MM.1S (cell line): ENCODE data around the gene HBS1L.

Source experiments
- DNase-seq: peaks from one replicate; pipeline ENCODE4 v3.0.0-alpha.2; 2015
- H2AFZ ChIP-seq: fragments of 300-600 bp; sonication (generic); 2 replicates; pipeline ENCODE4 v1.6.0; 2016; ENCODE audit warnings: antibody characterized with exemption, low read length
- H3F3A ChIP-seq: fragments of 300-600 bp; sonication (generic); 2 replicates; pipeline ENCODE4 v1.6.1; 2016; ENCODE audit warnings: mild to moderate bottlenecking, antibody characterized with exemption, low read length, moderate library complexity, mixed read lengths; ENCODE audit not compliant: insufficient read depth
- H3K27ac ChIP-seq: fragments of 300-600 bp; sonication (generic); 2 replicates; pipeline ENCODE4 v1.5.1; 2016; ENCODE audit warnings: mild to moderate bottlenecking, low read length
- H3K27me3 ChIP-seq: fragments of 300-600 bp; sonication (generic); replicated peaks from 2 replicates; pipeline ENCODE4 v1.6.0; 2016; ENCODE audit warnings: low read length; ENCODE audit not compliant: insufficient read depth
- H3K36me3 ChIP-seq: fragments of 300-600 bp; sonication (generic); replicated peaks from 2 replicates; pipeline ENCODE4 v1.6.1; 2016; ENCODE audit warnings: mild to moderate bottlenecking, low read length, mixed read lengths; ENCODE audit not compliant: insufficient read depth
- H3K4me1 ChIP-seq: fragments of 300-600 bp; sonication (generic); 2 replicates; pipeline ENCODE4 v1.6.1; 2016; ENCODE audit warnings: low read length, mixed read lengths
- H3K4me2 ChIP-seq: fragments of 300-600 bp; sonication (generic); 2 replicates; pipeline ENCODE4 v1.6.0; 2016; ENCODE audit warnings: low read depth, low read length
- H3K4me3 ChIP-seq: fragments of 300-600 bp; sonication (generic); 2 replicates; pipeline ENCODE4 v1.5.1; 2016; ENCODE audit warnings: low read length, mixed read lengths
- H3K79me2 ChIP-seq: fragments of 300-600 bp; sonication (generic); 2 replicates; pipeline ENCODE4 v1.6.1; 2016; ENCODE audit warnings: mixed run types, low read length, mixed read lengths
- H3K9ac ChIP-seq: fragments of 300-600 bp; sonication (generic); 2 replicates; pipeline ENCODE4 v1.6.1; 2016; ENCODE audit warnings: low read length, mixed read lengths
- H3K9me2 ChIP-seq: fragments of 300-600 bp; sonication (generic); replicated peaks from 2 replicates; pipeline ENCODE4 v1.6.1; 2016; ENCODE audit warnings: mild to moderate bottlenecking, low read length, mixed read lengths; ENCODE audit not compliant: insufficient read depth
- H3K9me3 ChIP-seq: fragments of 300-600 bp; sonication (generic); replicated peaks from 2 replicates; pipeline ENCODE4 v1.6.1; 2016; ENCODE audit warnings: mild to moderate bottlenecking, low read length, mixed read lengths; ENCODE audit not compliant: insufficient read depth
- H4K20me1 ChIP-seq: fragments of 300-600 bp; sonication (generic); 2 replicates; pipeline ENCODE4 v1.6.1; 2016; ENCODE audit warnings: mild to moderate bottlenecking, low read length, moderate library complexity, mixed read lengths; ENCODE audit not compliant: insufficient read depth
- CTCF ChIP-seq: fragments of 300-600 bp; sonication (generic); IDR thresholded peaks from 2 replicates; pipeline ENCODE4 v1.5.1; 2016; ENCODE audit warnings: antibody characterized with exemption, low read length, mixed read lengths
- EZH2 ChIP-seq: fragments of 300-600 bp; sonication (generic); optimal IDR thresholded peaks from 2 replicates; pipeline ENCODE3; 2017; ENCODE audit warnings: low read depth, mild to moderate bottlenecking, antibody characterized with exemption, low read length, mixed read lengths
- EZH2phosphoT487 ChIP-seq: fragments of 300-600 bp; sonication (generic); IDR thresholded peaks from 2 replicates; pipeline ENCODE4 v1.6.1; 2018; ENCODE audit warnings: antibody characterized with exemption, low read length

HBS1L gene

GRCh38 chr6:134936476-134936875 lies 118.1 kb downstream of the HBS1L start:
- Histone ChIP-seq H3K9ac (no peak overlapping the region), H3K4me1 (no peaks in the 10 kb centered on the region)
- DNase-seq, result no peak

DNA sequence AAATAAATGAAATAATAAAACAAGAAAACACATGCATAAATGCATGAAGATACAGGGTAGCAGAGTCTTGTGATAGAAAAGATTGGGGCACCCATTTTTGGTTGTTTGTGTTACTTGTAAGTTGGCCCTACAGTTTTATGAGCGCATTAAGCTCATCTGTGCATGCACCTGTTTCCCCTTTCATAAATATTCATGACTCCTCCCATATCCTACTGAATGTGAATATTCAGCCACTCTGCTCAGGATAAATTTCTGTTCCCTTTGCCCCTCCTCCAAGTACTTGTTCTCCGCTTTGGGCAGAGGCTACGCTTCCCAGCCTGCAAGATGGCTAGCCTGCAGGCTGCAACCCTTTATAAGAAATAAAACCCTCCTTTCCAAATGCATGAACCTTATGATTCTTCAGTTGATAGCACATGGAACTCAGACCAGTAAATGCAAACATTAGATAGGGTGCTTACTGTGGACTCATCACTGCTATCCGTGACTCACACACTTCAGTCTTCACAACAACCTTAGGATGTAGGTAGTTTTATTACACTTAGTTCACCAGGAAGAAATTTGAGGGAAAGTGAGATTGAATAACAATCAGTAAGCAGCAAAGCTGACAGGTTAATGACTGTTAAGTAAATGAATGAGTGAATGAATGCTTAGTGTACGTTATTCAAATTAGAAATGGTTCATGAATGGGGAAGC lies 119.7 kb downstream of the HBS1L start:
- TF ChIP-seq EZH2 (no peak), CTCF (no peak), EZH2phosphoT487 (no peak)
- H3K9me3 ChIP-seq, result no peaks in the 10 kb centered on the region
- no peak for DNase-seq

More at GRCh38 chr6:134936476-134936875, 118.1 kb downstream of the HBS1L start:
- H3F3A ChIP-seq, result no peaks in the 10 kb centered on the region
- no peaks in the 10 kb centered on the region for H3K79me2 ChIP-seq
- H3K4me3 ChIP-seq, result no peak overlapping the region
- H3K9me3 ChIP-seq, result no peaks in the 10 kb centered on the region
- no peaks in the 10 kb centered on the region for H3K36me3 ChIP-seq
- TF ChIP-seq CTCF (no peak), EZH2 (no peak), EZH2phosphoT487 (no peak)
- H2AFZ ChIP-seq, result no peak overlapping the region
- H3K9me2 ChIP-seq, result no peaks in the 10 kb centered on the region
- H4K20me1 ChIP-seq, result no peaks in the 10 kb centered on the region
- H3K27me3 ChIP-seq, result no peaks in the 10 kb centered on the region
- H3K4me2 ChIP-seq, result no peak overlapping the region
- no peak overlapping the region for H3K27ac ChIP-seq

DNA sequence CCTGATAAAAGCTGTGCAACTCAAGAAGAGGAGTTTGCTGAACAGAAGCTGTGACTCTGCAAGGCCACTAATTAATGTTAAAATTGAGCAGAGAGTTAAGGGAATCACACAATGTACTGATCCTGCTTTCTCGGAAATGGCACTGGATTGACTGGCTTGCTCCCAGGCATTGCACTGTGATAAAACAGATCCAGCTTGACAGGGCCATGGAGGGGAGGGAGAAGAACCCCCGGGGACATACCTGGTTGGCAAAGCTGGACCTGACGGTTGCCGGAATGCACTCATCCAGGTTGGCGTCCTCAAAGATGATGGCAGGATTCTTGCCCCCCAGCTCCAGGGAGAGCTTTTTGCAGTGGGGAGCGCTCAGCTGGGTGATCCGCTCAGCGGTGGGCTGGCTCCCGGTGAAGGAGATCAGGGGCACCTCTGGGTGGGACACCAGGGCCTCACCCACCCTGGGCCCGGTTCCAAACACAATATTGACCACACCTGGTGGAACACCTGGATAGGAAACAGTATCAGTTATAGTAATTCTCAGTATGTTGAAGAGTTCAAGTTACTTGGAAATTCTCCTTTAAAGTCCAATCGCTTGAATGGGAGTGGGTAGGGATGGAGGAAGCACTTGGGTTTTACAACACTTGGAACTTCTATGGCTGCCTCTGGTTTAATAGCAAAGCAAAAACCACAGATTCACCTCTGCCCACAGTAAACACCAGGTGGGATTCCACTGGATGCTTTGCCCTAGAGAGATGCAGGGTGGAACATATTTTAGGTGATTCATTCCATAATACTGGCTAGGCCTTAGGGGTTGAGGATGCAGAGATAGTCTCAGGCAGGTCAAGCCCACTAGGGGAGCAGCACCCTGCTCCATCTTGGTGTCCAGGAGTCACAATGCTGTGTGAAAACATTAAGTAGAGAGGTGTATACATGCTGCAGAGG lies 121.8 kb downstream of the HBS1L start:
- no peak overlapping the region for H3K4me3 ChIP-seq
- H3K27ac ChIP-seq, result no peak overlapping the region
- TF ChIP-seq CTCF (no peak), EZH2phosphoT487 (no peak), EZH2 (no peak)
- no peak overlapping the region for H3K9ac ChIP-seq
- no peaks in the 10 kb centered on the region for H3K36me3 ChIP-seq
- no peak overlapping the region for H2AFZ ChIP-seq
- H3K4me1 ChIP-seq, result no peaks in the 10 kb centered on the region
- no peak overlapping the region for H3K4me2 ChIP-seq
- no peak for DNase-seq
- no peaks in the 10 kb centered on the region for H3K9me2 ChIP-seq
- H4K20me1 ChIP-seq, result no peaks in the 10 kb centered on the region
- no peaks in the 10 kb centered on the region for H3K27me3 ChIP-seq
- no peaks in the 10 kb centered on the region for H3K9me3 ChIP-seq
- no peaks in the 10 kb centered on the region for H3F3A ChIP-seq
- no peaks in the 10 kb centered on the region for H3K79me2 ChIP-seq

More for the DNA sequence above, 119.7 kb downstream of the HBS1L start:
- H3K9ac ChIP-seq, result no peak overlapping the region
- H3K4me2 ChIP-seq, result no peak overlapping the region
- H3K27ac ChIP-seq, result no peak overlapping the region
- no peaks in the 10 kb centered on the region for H3K36me3 ChIP-seq
- H3K27me3 ChIP-seq, result no peaks in the 10 kb centered on the region
- H4K20me1 ChIP-seq, result no peaks in the 10 kb centered on the region
- no peaks in the 10 kb centered on the region for H3K4me1 ChIP-seq
- no peak overlapping the region for H3K4me3 ChIP-seq
- no peak overlapping the region for H2AFZ ChIP-seq
- H3F3A ChIP-seq, result no peaks in the 10 kb centered on the region
- no peaks in the 10 kb centered on the region for H3K79me2 ChIP-seq
- H3K9me2 ChIP-seq, result no peaks in the 10 kb centered on the region
